ENCODE results near the gene FGGY.

- no peak for TF ChIP-seq CTCF (conservative IDR thresholded peaks at IDR 0.05 in 1 of 2, IDR thresholded peaks at IDR 0.05 in 1 of 2; ENCODE audit: extremely low read depth in 1 of 2, insufficient read depth in 1 of 2, low read depth in 1 of 2, low read length in 2 of 2)
- no peak for TF ChIP-seq EZH2 (IDR thresholded peaks at IDR 0.05; ENCODE audit: borderline replicate concordance, low read length)
Observed at GRCh38 chr1:59709333-59709732, 412.4 kb downstream of the FGGY start.
